ENCODE measurements around the gene FXYD3.

The FXYD3 gene, protein sequence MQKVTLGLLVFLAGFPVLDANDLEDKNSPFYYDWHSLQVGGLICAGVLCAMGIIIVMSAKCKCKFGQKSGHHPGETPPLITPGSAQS

DNA sequence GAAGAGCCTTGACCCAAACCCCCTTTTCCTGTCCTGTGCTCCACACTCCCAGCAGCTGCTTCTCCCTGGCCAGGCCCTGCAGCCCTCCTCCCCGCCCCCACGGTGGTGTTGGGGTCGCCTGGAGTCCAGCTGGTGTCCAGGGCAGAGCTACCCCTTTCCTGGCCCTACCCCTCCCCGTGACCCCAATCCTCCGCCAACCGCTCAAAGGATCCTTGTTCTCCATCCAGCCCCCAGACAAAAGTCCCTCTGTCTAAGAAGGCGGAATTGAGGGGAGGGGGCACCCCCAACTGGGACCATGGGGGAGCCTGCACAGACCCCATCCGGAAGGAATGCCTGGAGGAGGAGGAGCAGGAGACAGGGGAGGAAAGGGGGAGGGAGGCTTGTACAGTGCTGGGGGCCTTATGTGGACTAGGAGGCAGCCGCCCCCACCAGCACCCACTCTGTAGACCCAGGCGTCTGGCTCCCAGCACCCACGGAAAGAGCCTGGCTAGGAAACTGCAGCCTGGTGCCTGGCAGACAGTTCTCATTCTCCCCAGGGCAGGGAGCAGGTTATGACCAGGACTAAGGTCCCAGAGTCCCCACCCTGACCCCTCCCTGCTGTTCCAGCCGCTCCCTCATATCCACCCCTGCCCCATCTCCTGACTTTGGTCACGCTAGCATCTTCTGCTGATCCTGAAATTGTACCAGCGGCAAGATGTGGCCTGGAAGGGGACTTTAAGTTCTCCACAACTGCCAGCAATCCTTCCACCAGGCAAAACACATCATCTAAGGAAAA is at the start of gene FXYD3:
Gene FXYD3, plus strand, starts transcription at position 647 of the 775 bp plus-strand sequence. CDS start 3,554 bp downstream, outside the sequence.
- DNase-seq (ENCODE audit: low read depth in 3 of 3): no peak

DNA sequence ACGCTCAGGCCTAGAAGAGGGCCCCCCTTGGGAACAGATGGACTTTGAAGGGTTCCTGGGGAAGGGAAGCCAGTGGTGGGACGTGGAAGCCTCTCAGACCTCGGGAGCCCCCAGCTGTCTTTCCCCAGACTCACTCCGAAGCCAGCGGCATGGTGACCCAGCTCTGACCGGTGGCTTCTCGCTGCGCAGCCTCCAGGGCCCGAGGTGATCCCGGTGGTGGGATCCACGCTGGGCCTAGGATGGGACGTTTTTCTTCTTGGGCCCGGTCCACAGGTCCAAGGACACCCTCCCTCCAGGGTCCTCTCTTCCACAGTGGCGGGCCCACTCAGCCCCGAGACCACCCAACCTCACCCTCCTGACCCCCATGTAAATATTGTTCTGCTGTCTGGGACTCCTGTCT is 49.5 kb upstream of the FXYD3 start:
- no peak for DNase-seq (ENCODE audit: low read depth in 3 of 3)

DNA sequence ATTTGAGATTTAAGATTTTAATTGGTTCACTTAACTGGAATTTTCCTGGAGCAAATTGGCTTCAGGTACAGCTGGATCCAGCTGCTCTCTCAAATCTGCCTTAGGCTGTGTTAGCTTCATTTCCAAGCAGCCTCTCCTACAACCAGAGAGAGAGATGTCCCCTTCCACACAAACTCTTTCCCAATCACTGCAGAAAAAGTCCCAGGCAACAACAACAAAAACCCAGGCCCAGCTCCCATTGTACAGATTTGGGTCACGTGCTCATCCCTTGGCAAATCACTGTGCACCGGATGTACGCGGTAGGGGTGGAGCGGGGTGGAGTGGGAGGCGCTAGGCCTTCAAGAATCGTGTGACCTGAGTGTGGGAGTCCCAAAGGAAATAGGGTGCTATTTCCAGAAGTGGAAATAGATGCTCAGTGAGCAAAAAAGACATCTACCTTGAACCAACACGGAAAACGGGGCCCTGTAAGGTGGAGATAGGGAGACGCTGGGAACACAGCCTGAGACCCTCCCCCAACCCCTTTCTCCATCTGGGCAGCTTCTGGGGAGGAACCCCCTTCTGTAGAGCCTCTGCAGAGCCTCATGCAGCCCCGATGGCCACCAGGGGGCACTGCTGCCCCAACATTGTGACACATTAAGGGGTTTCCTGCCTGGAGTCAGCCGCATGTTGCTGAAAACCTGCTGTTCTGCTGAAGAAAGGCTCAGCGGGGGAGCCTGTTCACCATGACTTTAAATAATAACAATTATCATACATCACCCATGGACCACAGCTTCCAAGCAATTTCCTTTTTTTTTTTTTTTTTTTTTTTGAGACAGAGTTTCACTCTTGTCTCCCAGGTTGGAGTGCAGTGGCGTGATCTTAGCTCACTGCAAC is 48.7 kb upstream of the FXYD3 start:
- DNase-seq (ENCODE audit: low read depth in 3 of 3): peak; percentile 84 to 93 (median 90)

DNA sequence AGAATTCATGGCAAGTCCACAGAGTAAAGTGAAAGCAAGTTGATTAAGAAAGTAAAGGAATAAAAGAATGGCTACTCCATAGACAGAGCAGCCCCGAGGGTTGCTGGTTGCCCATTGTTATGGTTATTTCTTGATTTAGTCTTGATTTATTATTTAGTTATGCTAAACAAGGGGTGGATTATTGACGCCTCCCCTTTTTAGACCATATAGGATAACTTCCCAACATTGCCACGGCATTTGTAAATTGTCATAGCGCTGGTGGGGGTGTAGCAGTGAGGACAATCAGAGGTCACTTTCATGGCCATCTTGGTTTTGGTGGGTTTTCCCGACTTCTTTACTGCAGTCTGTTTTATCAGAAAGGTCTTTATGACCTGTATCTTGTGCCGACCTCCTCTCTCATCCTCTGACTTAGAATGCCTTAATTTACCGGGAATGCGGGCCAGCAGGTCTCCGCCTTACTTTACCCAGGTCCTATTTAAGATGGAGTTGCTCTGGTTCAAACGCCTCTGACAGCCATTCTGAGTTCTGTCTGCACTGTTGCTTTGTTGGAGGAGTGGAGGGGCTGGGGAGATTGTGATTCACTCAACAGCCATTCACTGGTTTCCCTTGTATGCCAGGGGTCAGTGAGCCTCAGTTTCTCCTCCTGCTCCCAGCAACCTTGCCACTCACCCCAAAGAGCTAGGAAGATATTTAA is 46.5 kb upstream of the FXYD3 start:
- DNase-seq (ENCODE audit: low read depth in 3 of 3): no peak

DNA sequence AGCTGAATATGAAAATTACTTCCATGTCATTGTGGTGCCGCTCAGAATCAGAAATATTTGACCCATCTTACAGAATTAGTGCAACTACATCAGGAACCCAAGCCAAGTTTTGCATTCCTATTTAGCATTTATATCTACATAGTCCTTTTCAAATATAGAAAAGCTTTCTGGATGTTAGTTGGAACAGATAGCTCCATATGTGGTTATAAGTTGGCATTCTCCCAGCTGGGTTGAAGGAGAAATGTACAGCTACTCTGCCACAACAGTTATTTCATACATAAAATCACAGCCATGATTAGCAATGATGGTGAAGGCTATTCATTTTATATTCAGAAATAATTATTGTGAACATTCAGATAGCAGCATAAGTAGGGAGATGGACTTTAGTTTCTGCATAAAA is 45.9 kb upstream of the FXYD3 start:
- no peak for DNase-seq (ENCODE audit: low read depth in 3 of 3)

DNA sequence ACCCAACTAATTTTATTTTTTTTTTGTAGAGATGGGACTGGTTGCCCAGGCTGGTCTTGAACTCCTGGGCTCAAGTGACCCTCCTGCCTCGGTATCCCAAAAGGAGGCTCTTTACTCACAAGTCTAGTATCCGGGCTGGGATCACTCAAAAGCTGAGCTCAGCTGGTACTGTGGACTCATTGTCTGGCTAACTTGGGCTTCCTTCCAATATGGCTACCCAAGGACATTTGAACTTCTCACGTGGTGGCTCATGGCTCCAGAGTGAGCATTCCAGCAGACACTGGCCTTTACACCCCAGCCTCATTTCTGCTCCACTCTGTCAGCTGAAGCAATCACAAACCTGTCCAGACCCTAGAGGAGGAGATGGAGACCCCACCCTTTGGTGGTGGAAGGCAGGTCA is 45.2 kb upstream of the FXYD3 start:
- no peak for DNase-seq (ENCODE audit: low read depth in 3 of 3)

DNA sequence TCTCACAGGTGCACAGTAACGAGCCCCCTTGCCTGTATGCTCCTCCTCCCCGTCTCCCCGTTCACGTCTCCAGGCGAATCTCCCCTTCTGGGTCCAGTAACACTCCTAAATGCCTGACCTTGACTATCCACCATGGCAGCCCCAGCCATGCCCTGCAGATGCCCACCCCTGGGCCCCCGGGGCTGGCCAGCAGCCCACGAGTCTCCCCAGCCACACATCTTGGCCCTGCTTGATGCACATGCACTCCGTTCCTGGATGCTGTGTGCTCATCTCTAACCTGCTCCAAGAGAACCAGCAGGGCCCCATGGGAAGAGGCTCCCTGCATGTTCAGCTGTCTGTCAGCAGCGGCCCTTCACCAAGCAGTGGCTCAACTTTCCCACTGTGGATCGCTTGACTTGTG is 42.1 kb upstream of the FXYD3 start:
- no peak for DNase-seq (ENCODE audit: low read depth in 3 of 3)

DNA sequence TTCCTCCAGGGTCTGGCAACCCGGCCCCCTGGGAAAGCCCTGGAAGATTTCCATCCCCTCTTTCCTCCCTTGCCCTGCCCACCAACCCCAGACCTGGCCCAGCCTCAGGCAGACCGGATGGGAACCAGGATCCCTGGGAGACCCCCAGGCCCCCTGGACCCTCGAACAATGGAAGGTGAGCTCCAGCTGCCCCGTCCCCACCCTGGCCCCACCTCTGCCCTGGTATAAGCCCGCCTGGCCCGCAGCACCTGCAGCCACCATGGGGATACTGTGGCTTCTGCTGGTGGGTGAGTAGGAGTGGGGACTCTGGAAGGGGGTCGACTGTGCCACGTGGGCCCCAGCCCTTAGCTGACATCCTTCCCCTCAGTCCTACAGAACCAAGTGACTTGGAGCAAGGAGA is 41.7 kb upstream of the FXYD3 start:
- DNase-seq (ENCODE audit: low read depth in 3 of 3): no peak

DNA sequence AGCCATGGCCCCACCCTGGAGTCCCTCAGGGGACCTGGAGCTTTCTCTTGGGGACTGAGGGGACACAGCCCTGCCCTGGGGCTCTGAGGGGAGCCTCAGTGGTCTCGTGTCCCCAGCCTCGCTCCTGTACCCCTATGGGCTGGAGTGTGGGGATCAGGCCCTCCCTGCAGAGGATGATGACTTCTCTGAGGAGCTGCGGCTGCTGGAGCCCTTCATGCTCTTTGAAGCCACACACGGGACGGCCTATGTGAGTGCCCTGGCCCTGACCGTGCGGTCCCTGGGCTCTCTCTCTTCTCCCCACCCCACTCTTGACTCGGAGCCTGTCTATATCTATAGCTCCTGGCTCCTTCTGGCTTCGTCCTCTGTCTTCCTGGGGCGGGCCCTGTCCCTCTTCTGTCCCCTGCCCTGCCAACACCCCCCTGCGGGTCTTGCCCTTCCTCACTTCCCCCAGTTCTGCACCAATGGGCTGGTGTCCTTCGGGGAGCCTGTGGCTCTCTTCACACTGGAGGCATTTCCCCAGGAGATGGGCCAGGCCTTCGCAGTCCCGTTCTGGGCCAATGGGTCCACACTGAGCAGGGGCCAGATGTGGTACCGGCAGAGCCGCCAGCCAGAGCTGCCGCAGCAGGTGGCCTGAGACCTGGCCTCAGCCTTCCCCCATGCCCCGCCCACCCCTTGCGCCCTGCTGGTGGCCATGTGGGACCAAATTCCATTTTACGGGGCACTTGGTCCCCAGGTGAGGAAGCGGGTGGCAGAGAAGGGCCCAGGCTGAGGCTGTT is 41.0 kb upstream of the FXYD3 start:
- no peak for DNase-seq (ENCODE audit: low read depth in 3 of 3)

DNA sequence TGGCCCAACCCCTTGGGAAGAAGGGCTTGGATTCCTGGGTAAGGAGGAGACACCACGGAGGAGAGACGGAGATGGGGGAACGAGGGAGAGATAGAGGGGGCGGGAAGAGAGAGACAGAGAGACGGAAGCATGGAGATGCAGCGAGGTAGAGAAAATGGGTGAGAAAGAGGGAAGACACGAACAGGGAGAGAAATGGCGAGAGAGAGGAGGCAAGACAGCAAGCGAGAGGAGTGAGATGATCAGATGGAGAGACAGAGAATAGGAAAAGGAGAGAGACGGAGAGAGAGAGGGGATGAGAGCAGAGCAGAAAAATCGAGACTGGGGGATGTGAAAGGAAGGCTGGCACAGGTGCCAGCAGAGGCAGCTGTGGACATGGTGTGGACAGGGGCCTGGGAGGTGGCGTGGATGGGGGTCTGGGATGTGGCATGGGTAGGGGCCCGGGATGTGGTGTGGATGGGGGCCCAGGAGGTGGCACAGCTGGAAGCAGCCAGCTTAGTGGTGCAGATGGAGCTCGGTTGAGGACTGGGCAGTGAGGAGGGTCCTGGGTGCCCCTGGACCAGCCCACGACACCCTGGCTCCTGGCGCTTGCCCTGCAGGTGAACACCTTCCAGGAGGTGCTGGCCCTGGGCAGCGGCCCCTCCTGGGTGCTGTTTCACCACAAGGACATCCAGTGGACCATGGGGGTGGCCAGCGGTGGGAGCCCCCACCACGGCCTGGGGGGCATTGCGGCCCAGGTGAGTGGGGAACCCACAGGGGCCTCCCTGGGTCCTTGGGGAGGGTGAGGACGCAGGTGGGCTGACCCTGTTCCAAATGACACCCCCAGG is 40.2 kb upstream of the FXYD3 start:
- no peak for DNase-seq (ENCODE audit: low read depth in 3 of 3)

DNA sequence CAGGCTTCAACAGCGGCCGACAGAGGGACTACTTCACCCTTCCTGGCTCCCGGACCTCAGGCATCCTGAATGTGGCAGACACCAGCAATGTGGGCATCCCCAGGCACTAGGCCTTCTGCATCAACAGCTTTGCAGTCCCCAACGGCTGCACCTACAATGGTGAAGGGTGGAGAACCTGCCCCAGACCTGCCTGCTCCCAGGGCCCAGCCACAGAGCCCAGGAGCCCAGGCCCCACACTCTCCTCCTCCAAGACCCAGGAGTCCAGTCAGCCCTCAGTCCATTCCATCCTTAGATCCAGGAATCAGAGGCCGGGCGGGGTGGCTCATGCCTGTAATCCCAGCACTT is 39.6 kb upstream of the FXYD3 start:
- no peak for DNase-seq (ENCODE audit: low read depth in 3 of 3)

DNA sequence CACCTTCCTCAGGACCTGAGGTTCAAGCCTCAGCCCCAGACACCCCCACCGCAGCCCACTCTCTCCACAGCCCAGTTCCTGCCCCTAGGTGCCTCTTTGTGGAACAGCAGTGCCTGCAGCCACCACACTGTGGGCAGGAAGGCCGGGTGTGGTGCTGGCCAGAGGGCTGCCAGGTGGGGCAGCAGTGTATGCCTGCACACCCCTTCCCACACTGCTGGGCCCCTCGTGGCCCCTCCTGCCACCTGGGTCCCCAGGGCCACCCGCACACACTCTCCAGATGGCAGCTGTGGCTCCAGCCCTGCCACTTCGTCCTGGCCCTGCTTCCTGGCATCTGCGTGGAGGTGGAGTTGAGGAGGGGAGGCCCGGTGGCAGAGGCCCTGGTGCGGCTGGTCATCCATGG is 39.0 kb upstream of the FXYD3 start:
- no peak for DNase-seq (ENCODE audit: low read depth in 3 of 3)

DNA sequence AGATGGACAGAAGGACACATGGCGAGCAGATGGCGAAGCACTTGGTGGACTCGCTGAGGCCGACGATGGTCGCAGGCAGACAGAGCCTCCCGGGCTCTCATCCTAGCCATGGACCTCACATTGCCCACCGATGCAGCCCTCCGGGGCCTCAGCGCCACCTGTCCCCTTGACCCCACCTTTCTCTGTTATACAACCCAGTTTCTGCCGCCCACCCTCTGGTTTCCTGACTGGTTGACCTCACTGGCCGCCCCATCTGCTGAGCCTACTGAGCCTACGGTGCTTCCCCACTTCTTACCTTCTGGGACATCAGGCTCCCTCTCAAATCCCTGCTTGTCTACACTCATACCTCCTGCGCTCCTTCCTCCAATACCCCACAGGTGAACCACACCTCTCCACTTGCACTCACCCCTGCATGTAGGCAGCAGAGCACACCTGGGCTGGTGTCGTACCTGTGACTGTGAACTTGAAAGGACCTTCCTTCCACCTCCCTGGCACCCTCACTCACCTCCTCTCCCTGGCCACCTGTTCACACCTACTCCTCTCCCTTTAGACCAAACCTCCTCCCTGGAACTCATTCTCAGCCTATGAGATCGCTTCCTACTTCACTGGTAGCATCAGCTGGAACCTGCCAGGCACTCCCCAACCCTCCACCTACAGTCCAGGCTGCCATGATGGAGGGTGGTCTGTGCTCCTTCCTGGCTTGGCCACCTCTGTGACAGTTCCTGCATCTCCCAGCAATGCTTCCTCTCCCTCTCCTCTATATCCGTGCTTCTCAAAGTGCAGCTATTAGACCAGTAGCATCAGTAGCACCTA is 38.0 kb upstream of the FXYD3 start:
- no peak for DNase-seq (ENCODE audit: low read depth in 3 of 3)

DNA sequence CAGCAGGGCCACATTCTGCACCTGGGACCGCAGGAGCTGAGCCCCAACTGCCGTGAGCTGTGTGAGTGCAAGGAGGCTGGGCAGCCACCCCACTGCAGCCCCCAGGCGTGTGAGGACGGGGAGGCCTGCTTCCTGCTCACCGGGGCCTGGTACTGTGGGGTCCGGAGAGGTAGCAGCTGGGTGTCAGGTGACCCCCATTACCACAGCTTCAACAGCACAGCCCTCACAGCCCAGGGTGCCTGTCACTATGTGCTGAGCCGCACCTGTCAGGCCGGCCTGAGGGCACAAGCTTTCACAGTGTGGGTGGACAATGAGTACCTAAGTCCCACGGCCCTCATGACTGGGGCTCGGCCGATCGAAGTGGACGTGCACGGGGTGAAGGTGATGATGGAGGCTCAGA is 35.8 kb upstream of the FXYD3 start:
- DNase-seq (ENCODE audit: low read depth in 3 of 3): no peak

DNA sequence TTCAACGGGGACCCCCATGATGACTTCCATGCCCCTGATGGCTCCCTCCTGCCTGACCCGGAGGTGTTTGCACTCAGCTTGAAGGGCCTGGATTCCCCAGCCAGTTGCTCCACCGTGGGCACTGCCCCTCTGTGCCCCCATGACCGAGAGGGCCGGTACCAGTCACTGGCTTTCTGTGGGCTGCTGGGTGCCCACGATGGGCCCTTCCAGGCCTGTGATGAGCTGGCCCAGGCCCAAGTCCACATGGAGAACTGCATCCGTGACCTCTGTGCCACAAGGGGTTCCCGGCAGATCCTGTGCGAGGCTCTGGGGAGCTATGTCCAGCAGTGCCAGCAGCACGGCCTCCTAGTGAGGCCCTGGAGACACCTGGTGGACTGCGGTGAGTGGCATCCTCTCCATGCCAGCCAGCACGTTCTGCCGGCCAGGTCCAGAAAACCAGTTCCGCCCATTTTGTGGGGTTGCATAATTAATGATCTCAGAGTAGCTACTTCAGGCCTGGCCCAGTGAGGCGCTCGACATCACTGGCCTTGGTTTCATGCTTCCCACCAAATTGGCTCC is 34.9 kb upstream of the FXYD3 start:
- DNase-seq (ENCODE audit: low read depth in 3 of 3): no peak

DNA sequence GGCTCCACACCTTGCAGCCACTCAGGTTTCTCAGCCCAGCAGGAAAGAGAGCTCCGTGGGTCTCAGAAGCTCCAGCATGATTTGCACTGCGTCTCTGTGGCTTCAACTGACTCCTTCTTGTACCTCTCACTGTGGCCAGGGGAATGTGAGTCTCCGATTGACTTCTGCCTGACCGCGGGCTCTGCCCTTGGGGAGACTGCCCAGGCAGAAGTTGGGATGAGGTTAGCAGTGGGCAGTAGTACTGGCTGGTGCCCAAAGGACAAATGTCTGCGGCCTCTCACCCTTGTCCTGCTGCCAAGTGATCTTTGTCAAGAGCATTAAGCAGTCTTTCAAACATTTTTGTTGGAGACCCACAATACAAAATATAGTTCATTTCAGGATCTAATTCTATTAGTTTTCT is 34.4 kb upstream of the FXYD3 start:
- DNase-seq (ENCODE audit: low read depth in 3 of 3): no peak

DNA sequence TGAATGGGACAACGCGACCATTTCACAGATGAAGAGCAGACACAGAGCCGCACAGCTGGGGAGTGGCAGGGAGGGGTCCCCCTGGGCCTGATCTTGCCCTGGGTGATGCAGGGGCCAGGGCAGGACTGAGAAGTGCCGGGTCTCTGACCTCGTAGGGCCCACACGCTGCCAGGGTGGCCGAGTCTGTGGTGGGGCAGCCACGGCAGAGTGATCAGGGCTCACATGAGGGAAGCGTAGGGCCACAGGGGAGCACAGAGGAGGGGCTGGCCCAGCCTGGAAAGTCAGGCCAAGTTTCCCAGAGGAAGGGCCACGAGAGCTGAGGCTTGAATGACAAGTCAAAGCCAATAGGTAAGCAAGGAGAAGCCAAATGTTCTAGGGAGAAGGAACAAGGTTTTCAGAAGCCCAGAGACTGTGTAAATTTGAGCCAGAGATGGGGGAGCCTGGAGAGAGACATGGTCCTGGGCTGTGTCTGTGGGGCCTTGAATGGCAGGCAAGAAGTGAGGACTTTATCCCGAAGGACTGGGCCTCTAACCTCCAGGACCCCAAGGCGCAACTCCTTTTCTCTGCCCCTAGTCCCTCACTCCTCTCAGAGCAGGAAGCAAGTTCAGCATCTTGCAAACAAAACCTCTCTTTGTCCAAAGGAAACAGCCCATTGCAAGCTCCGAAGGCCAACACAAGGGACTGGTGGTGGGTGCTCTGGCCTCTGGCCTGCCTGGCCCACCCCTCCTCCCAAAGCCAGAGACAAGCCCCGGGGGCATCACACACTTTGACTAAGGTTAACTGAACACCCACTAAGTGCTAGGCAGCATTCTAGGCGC is 31.7 kb upstream of the FXYD3 start:
- DNase-seq (ENCODE audit: low read depth in 3 of 3): no peak

DNA sequence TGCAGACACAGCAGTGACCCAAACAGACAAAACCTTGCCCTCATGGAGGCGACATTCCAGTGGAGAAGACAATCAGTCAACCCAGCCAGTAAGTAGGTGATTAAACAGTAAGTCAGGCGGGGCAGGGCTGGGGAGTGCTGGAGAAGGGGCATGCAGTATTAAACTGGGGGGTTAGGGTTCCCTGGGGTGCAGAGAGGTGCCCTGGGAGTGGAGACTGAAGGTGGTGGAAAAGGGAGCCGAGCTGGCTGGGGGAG is 31.2 kb upstream of the FXYD3 start:
- DNase-seq (ENCODE audit: low read depth in 3 of 3): no peak

DNA sequence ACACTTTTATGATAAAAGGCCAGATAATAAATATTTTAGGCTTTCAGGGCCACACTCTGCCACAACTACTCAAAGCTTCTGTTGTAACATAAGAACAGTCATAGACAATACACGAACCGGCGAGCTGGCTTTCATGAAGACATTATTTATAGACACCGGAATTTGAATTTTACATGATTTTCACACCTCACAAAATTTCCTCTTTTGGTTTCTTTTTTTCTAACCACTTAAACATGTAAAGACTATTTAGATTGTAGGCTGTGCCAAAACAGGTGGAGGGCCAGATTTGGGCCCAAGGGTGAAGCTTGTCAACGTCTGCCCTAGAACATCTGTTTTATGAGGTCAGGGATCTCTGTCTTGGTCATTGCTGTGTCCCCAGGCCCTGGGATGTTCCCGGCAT is 29.7 kb upstream of the FXYD3 start:
- DNase-seq (ENCODE audit: low read depth in 3 of 3): no peak
